Stimulated activated CD8-positive, alpha-beta memory T cell treated with anti-CD3 and anti-CD28 coated beads, Interleukin-4, amount 100 ng/mL, for 24 hours (primary cell): ENCODE data around the gene BNC2.

Experiments used
- DNase-seq: peaks from one replicate; pipeline ENCODE4 v3.0.0-alpha.2; 2020; ENCODE audit warnings: low read depth

Gene BNC2

GRCh38 chr9:16709924-16710323 is 160.5 kb downstream of the BNC2 start:
- no peak for DNase-seq

GRCh38 chr9:16708656-16709435 is 161.6 kb downstream of the BNC2 start:
- DNase-seq, result no peak

GRCh38 chr9:16705111-16705604 is 165.3 kb downstream of the BNC2 start:
- no peak for DNase-seq

GRCh38 chr9:16704116-16705110 is 166.1 kb downstream of the BNC2 start:
- DNase-seq, result no peak

GRCh38 chr9:16701347-16701746 is 169.1 kb downstream of the BNC2 start:
- no peak for DNase-seq

GRCh38 chr9:16693616-16694015 is 176.9 kb downstream of the BNC2 start:
- no peak for DNase-seq

- no peak for DNase-seq
Observed at GRCh38 chr9:16690628-16691027, 179.8 kb downstream of the BNC2 start.

- no peak for DNase-seq
Observed at GRCh38 chr9:16690205-16690604, 180.3 kb downstream of the BNC2 start.

- no peak for DNase-seq
Observed at GRCh38 chr9:16689351-16689938, 181.0 kb downstream of the BNC2 start.

- no peak for DNase-seq
Observed at GRCh38 chr9:16688814-16689213, 181.7 kb downstream of the BNC2 start.

- no peak for DNase-seq
Observed at GRCh38 chr9:16687678-16688369, 182.6 kb downstream of the BNC2 start.

- DNase-seq, result no peak
Observed at GRCh38 chr9:16683326-16683725, 187.1 kb downstream of the BNC2 start.

- DNase-seq, result no peak
Observed at GRCh38 chr9:16682273-16682672, 188.2 kb downstream of the BNC2 start.

GRCh38 chr9:16681652-16681987 is 188.8 kb downstream of the BNC2 start:
- no peak for DNase-seq

GRCh38 chr9:16680975-16681651 is 189.4 kb downstream of the BNC2 start:
- DNase-seq, result no peak

- DNase-seq, result no peak
Observed at GRCh38 chr9:16680541-16680940, 189.9 kb downstream of the BNC2 start.

- DNase-seq, result no peak
Observed at GRCh38 chr9:16679327-16679821, 191.1 kb downstream of the BNC2 start.

- no peak for DNase-seq
Observed at GRCh38 chr9:16676519-16676918, 194.0 kb downstream of the BNC2 start.

GRCh38 chr9:16675131-16675530 is 195.3 kb downstream of the BNC2 start:
- no peak for DNase-seq

GRCh38 chr9:16673171-16673570 is 197.3 kb downstream of the BNC2 start:
- no peak for DNase-seq

- no peak for DNase-seq
Observed at GRCh38 chr9:16672501-16672900, 198.0 kb downstream of the BNC2 start.
